Naive thymus-derived CD8-positive, alpha-beta T cell (primary cell): ENCODE measurements around the gene HDX. TPM values are rescaled to one million over a fixed set of nuclear protein-coding genes. Genes with fewer than 3 reads are reported as not detected.
A peak's percentile ranks its signal among the peaks of the same experiment; 100 is the strongest.

ENCODE experiments used
- ATAC-seq, 2 donors: fragments of 150-1000 bp; cut with Tn5 transposase in 1 of 2; sonication (Bioruptor Pico), chemical (Tn5 transposase) in 1 of 2; 1 replicate in 1 of 2; 2 replicates in 1 of 2; pipeline ENCODE4 v1.10.0; 2021; ENCODE audit warnings: mild to moderate bottlenecking in 2 of 2, moderate library complexity in 2 of 2
- POLR2A ChIA-PET: fragments of 350-600 bp; sonication (Branson Sonifier 250); formaldehyde crosslinking; loops from one replicate; lab custom pipeline; 2021; ENCODE audit warnings: antibody characterized with exemption; lab: Charles Lee
- DNase-seq, 10 donors: peaks; one replicate each; pipeline versions ENCODE4 v3.0.0 to v3.0.0-alpha.2; 2020 to 2022
- H3K27ac Mint-ChIP-seq, 10 donors: one replicate each; pipeline ENCODE4 v1.8.0; 2020 to 2022; ENCODE audit warnings: mild to moderate bottlenecking in 10 of 10, mixed read lengths in 10 of 10, moderate library complexity in 4 of 10, inconsistent platforms in 1 of 10
- H3K27me3 Mint-ChIP-seq, 5 donors: one replicate each; pipeline ENCODE4 v1.8.0; 2021 to 2022; ENCODE audit warnings: mixed read lengths in 5 of 5
- H3K36me3 Mint-ChIP-seq, 3 donors: one replicate each; pipeline ENCODE4 v1.8.0; 2020 to 2022; ENCODE audit warnings: mixed read lengths in 3 of 3, mild to moderate bottlenecking in 2 of 3, inconsistent platforms in 1 of 3
- H3K4me1 Mint-ChIP-seq, 4 donors: one replicate each; pipeline ENCODE4 v1.8.0; 2021 to 2022; ENCODE audit warnings: mixed read lengths in 4 of 4
- H3K4me3 Mint-ChIP-seq, 10 donors: one replicate each; pipeline ENCODE4 v1.8.0; 2020 to 2022; ENCODE audit warnings: mild to moderate bottlenecking in 10 of 10, mixed read lengths in 10 of 10, moderate library complexity in 6 of 10, inconsistent platforms in 1 of 10
- H3K9me3 Mint-ChIP-seq, 9 donors: one replicate each; pipeline ENCODE4 v1.8.0; 2020 to 2022; ENCODE audit warnings: mixed read lengths in 9 of 9, mild to moderate bottlenecking in 3 of 9, inconsistent platforms in 1 of 9, moderate library complexity in 1 of 9
- polyA plus RNA-seq, 3 donors: library from polyadenylated mRNA; unstranded; fragments of 300-500 nt; fragmentation: Illumina TruSeq; gene quantifications; one replicate each; pipeline ENCODE4 v1.2.3, GENCODE V29; 2021
- total RNA-seq, 8 experiments: library from RNA in 2 of 8; stranded (reverse) in 2 of 8; gene quantifications; one replicate each; pipeline ENCODE4 v1.2.3 and lab custom pipeline; 2021 to 2026

The HDX gene
- total and polyA plus RNA-seq, 5 experiments from 2014 or later: 0.10 to 0.94 (median 0.42) TPM

- POLR2A ChIA-PET: no interaction called here
- no peaks in the 10 kb centered on the region for H3K4me1 Mint-ChIP-seq
- DNase-seq (no peak), ATAC-seq (no peak)
- H3K9me3 Mint-ChIP-seq: peaks cover 0 to 55% (median 6%) of the 10 kb centered on the region in 9 donors
- H3K36me3 Mint-ChIP-seq: peaks cover 0 to 11% (median 0%) of the 10 kb centered on the region in 3 donors
- no peak overlapping the region for H3K27ac Mint-ChIP-seq
- H3K4me3 Mint-ChIP-seq: no peak overlapping the region
- no peaks in the 10 kb centered on the region for H3K27me3 Mint-ChIP-seq
Observed at GRCh38 chrX:84453351-84454246, 48.7 kb downstream of the HDX start.

GRCh38 chrX:84441143-84441542 lies 61.1 kb downstream of the HDX start:
- Mint-ChIP-seq H3K4me3 (no peak overlapping the region), H3K27me3 (no peaks in the 10 kb centered on the region), H3K27ac (no peak overlapping the region), H3K9me3 (peaks cover 0 to 35% (median 15%) of the 10 kb centered on the region in 9 donors), H3K4me1 (no peaks in the 10 kb centered on the region), H3K36me3 (peaks cover 0 to 6% (median 4%) of the 10 kb centered on the region in 3 donors)
- ATAC-seq: no peak
- DNase-seq: no peak
- POLR2A ChIA-PET: no interaction called here

- no peaks in the 10 kb centered on the region for H3K27me3 Mint-ChIP-seq
- POLR2A ChIA-PET: no interaction called here
- ATAC-seq: no peak
- no peaks in the 10 kb centered on the region for H3K4me1 Mint-ChIP-seq
- H3K27ac Mint-ChIP-seq: no peak overlapping the region
- peaks cover 0 to 59% (median 11%) of the 10 kb centered on the region in 9 donors for H3K9me3 Mint-ChIP-seq
- DNase-seq: no peak
- H3K4me3 Mint-ChIP-seq: no peak overlapping the region
- H3K36me3 Mint-ChIP-seq: peaks cover 0 to 14% (median 0%) of the 10 kb centered on the region in 3 donors
Observed at GRCh38 chrX:84415140-84415539, 87.1 kb downstream of the HDX start.

GRCh38 chrX:84363663-84364062 lies 138.6 kb downstream of the HDX start:
- Mint-ChIP-seq H3K27ac (no peak overlapping the region), H3K4me3 (no peak overlapping the region), H3K36me3 (no peaks in the 10 kb centered on the region), H3K27me3 (no peaks in the 10 kb centered on the region), H3K4me1 (no peaks in the 10 kb centered on the region), H3K9me3 (peaks cover 0 to 14% (median 3%) of the 10 kb centered on the region in 9 donors)
- ATAC-seq (no peak), DNase-seq (no peak)
- POLR2A ChIA-PET: no interaction called here

GRCh38 chrX:84363051-84363450 lies 139.2 kb downstream of the HDX start:
- no peaks in the 10 kb centered on the region for H3K27me3 Mint-ChIP-seq
- no peak overlapping the region for H3K27ac Mint-ChIP-seq
- no peaks in the 10 kb centered on the region for H3K4me1 Mint-ChIP-seq
- H3K4me3 Mint-ChIP-seq: no peak overlapping the region
- no peak for ATAC-seq
- DNase-seq: no peak
- H3K36me3 Mint-ChIP-seq: no peaks in the 10 kb centered on the region
- POLR2A ChIA-PET: no interaction called here
- peaks cover 0 to 14% (median 3%) of the 10 kb centered on the region in 9 donors for H3K9me3 Mint-ChIP-seq

GRCh38 chrX:84362184-84362838 lies 139.9 kb downstream of the HDX start:
- Mint-ChIP-seq H3K27me3 (no peaks in the 10 kb centered on the region), H3K9me3 (peaks cover 0 to 14% (median 3%) of the 10 kb centered on the region in 9 donors), H3K4me3 (no peak overlapping the region), H3K27ac (no peak overlapping the region), H3K36me3 (no peaks in the 10 kb centered on the region), H3K4me1 (no peaks in the 10 kb centered on the region)
- DNase-seq (no peak), ATAC-seq (no peak)
- POLR2A ChIA-PET: no interaction called here

GRCh38 chrX:84358271-84358670 lies 144.0 kb downstream of the HDX start:
- H3K27me3 Mint-ChIP-seq: no peaks in the 10 kb centered on the region
- H3K27ac Mint-ChIP-seq: no peak overlapping the region
- H3K4me3 Mint-ChIP-seq: no peak overlapping the region
- POLR2A ChIA-PET: no interaction called here
- H3K9me3 Mint-ChIP-seq: peaks cover 0 to under 1% (median 0%) of the 10 kb centered on the region in 9 donors
- no peaks in the 10 kb centered on the region for H3K4me1 Mint-ChIP-seq
- H3K36me3 Mint-ChIP-seq: no peaks in the 10 kb centered on the region
- ATAC-seq (no peak), DNase-seq (no peak)

- no peak for ATAC-seq
- H3K36me3 Mint-ChIP-seq: no peaks in the 10 kb centered on the region
- no peak for DNase-seq
- no peak overlapping the region for H3K4me3 Mint-ChIP-seq
- no peaks in the 10 kb centered on the region for H3K27me3 Mint-ChIP-seq
- no peaks in the 10 kb centered on the region for H3K9me3 Mint-ChIP-seq
- H3K4me1 Mint-ChIP-seq: no peaks in the 10 kb centered on the region
- no peak overlapping the region for H3K27ac Mint-ChIP-seq
- POLR2A ChIA-PET: no interaction called here
Observed at GRCh38 chrX:84357296-84357695, 145.0 kb downstream of the HDX start.

- ATAC-seq (no peak), DNase-seq (no peak)
- Mint-ChIP-seq H3K27me3 (no peaks in the 10 kb centered on the region), H3K4me3 (no peak overlapping the region), H3K36me3 (no peaks in the 10 kb centered on the region), H3K9me3 (peaks cover 0 to 2% (median 0%) of the 10 kb centered on the region in 9 donors), H3K4me1 (no peaks in the 10 kb centered on the region), H3K27ac (no peak overlapping the region)
- POLR2A ChIA-PET: no interaction called here
Observed at GRCh38 chrX:84340968-84341367, 161.3 kb downstream of the HDX start.

GRCh38 chrX:84339507-84340364 lies 162.5 kb downstream of the HDX start:
- no peak for ATAC-seq
- POLR2A ChIA-PET: no interaction called here

GRCh38 chrX:84336646-84337045 lies 165.6 kb downstream of the HDX start:
- no peaks in the 10 kb centered on the region for H3K4me1 Mint-ChIP-seq
- DNase-seq: no peak
- peaks cover 0 to 4% (median 0%) of the 10 kb centered on the region in 3 donors for H3K36me3 Mint-ChIP-seq
- POLR2A ChIA-PET: no interaction called here
- ATAC-seq: no peak
- H3K9me3 Mint-ChIP-seq: no peaks in the 10 kb centered on the region
- H3K27ac Mint-ChIP-seq: no peak overlapping the region
- H3K4me3 Mint-ChIP-seq: no peak overlapping the region
- peaks cover 0 to 2% (median 0%) of the 10 kb centered on the region in 5 donors for H3K27me3 Mint-ChIP-seq

More at GRCh38 chrX:84339507-84340364, 162.5 kb downstream of the HDX start:
- H3K27me3 Mint-ChIP-seq: no peaks in the 10 kb centered on the region
- H3K9me3 Mint-ChIP-seq: peaks cover 0 to 2% (median 0%) of the 10 kb centered on the region in 9 donors
- peak in 1 of 10 donors; percentile 0 for DNase-seq
- no peaks in the 10 kb centered on the region for H3K4me1 Mint-ChIP-seq
- no peak overlapping the region for H3K4me3 Mint-ChIP-seq
- H3K27ac Mint-ChIP-seq: no peak overlapping the region
- no peaks in the 10 kb centered on the region for H3K36me3 Mint-ChIP-seq

- Mint-ChIP-seq H3K27ac (no peak overlapping the region), H3K4me3 (no peak overlapping the region), H3K27me3 (peaks cover 0 to 2% (median 0%) of the 10 kb centered on the region in 5 donors), H3K4me1 (no peaks in the 10 kb centered on the region), H3K9me3 (no peaks in the 10 kb centered on the region), H3K36me3 (peaks cover 0 to 4% (median 0%) of the 10 kb centered on the region in 3 donors)
- DNase-seq (no peak), ATAC-seq (no peak)
- POLR2A ChIA-PET: no interaction called here
Observed at GRCh38 chrX:84335121-84335520, 167.1 kb downstream of the HDX start.
